ENCODE measurements around the gene CACNA1G.

Gene CACNA1G

DNA sequence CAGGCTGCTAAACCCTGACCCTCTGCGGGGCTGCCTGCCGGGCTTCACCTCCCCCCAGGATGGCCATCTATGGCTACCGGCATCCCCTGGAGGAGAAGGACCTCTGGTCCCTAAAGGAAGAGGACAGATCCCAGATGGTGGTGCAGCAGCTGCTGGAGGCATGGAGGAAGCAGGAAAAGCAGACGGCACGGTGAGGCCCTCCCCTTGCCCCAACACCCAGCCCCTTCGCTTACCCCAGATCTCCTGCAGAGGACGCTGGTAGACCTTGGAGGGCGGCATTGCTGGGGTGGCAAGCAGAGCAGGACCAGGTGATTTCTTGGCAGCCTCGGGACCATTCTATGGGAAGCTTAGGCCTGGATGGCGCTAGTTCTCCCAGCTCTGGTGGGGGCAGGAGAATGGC lies 98.7 kb downstream of the CACNA1G start:
- no peak for DNase-seq

- DNase-seq, result no peak
These were observed 99.7 kb downstream of the CACNA1G start for GRCh38 chr17:50660042-50660886.

DNA sequence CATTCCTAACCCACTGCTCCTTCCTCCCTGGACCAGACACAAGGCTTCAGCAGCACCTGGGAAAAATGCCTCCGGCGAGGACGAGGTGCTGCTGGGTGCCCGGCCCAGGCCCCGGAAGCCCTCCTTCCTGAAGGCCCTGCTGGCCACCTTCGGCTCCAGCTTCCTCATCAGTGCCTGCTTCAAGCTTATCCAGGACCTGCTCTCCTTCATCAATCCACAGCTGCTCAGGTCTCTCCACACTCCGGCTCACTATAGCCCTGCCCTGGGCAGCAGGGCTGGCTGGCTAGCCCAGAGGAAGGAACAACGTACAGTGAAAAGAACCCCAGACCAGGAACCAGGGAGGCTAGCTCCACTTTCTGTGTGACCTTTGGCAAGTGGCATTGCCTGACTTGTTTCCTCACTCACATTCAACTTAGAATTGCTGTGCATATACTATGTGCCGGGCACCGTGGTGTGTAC lies 100.4 kb downstream of the CACNA1G start:
- DNase-seq, result no peak

GRCh38 chr17:50661348-50661747 lies 100.8 kb downstream of the CACNA1G start:
- DNase-seq, result no peak

GRCh38 chr17:50661795-50662391 lies 101.4 kb downstream of the CACNA1G start:
- no peak for DNase-seq

DNA sequence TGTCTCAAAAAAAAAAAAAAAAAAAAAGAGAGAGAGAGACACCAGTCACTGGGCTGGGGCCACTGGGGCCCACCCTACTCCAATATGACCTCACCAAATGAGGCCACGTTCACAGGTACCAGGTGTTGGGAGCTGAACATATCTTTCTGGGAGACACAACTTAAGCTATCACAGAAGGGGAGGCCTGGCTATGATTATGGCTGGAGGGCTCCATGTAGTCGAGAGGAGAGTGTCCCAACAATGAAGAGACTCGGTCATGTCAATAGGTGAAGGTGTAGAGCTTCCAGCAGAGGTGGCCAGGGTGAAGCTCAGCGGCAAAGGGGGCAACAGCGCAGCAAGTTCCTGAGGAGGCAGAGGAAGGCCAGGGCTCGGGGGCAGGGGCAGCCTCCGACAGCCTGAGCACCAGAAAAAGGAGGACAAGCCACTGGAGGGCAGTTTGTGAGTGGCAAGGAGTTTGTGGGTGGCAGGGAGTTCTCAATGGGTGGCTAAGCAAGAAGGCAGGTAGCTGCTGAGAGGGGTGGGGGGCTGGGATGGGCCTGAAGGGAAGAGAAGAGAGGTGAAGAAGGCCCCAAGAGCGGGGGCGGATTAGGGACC lies 102.2 kb downstream of the CACNA1G start:
- no peak for DNase-seq

- DNase-seq, result no peak
These were observed 103.4 kb downstream of the CACNA1G start for GRCh38 chr17:50663812-50664374.

DNA sequence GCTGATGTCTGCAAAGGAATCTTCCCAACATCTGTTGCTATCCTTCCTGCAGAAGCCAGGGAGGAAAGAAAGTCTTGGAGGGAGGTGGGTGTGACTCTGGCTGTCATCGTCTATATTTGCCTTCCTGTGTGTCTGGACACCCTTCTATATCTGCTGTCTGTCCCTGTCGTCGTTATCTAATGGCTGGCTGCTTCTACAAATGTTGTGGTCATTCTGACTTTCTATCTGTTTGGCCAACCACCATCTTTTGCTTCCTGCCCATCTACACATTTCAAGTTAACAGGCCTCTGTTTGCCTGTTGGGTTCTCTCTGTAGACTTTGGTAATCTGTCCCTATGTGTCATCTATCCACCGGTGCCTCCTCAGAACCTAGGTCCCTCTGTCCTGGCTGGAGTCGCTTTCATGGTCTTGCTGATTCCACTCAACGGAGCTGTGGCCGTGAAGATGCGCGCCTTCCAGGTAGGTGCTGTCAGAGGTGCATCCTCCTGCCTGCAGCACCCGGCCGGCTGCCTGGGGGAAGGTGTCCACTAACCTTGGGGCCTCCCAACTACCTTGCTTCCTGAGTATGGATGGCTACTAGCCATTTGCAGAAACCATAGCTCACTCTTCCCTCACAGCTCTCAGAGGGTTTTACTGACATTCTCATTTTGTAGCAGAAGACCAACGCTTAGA lies 104.4 kb downstream of the CACNA1G start:
- DNase-seq, result no peak

DNA sequence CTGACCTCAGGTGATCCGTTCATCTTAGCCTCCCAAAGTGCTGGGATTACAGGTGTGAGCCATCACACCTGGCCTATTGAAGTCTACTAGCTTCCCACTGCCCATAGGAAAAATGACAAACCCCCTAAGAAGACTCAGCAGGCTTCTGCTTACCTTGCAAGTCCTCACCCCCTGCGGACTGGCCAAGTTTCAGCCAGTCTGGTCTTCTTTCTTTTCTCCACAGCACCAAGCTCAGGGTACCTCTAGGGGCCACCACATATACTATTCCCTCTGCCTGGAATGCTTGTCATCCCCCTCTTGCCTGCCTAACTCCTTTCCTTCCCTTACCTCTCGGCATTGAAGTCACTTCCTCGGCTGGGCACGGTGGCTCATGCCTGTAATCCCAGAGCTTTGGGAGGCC lies 105.3 kb downstream of the CACNA1G start:
- no peak for DNase-seq

DNA sequence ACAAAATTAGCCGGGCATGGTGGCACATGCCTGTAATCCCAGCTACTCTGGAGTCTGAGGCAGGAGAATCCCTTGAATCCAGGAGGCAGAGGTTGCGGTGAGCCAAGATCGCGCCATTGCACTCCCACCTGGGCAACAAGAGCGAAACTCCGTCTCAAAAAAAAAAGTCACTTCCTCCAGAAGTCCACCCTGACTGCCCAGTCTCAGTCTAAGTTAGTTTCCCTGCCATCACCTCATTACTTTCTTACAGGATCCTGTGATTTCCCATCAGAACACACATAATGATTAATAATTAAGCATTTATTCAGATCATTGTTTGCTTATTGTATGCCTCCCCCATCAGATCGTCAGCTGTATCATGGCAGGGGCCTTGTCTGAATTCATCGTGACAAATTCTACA lies 105.8 kb downstream of the CACNA1G start:
- no peak for DNase-seq

GRCh38 chr17:50667259-50668024 lies 106.9 kb downstream of the CACNA1G start:
- no peak for DNase-seq

DNA sequence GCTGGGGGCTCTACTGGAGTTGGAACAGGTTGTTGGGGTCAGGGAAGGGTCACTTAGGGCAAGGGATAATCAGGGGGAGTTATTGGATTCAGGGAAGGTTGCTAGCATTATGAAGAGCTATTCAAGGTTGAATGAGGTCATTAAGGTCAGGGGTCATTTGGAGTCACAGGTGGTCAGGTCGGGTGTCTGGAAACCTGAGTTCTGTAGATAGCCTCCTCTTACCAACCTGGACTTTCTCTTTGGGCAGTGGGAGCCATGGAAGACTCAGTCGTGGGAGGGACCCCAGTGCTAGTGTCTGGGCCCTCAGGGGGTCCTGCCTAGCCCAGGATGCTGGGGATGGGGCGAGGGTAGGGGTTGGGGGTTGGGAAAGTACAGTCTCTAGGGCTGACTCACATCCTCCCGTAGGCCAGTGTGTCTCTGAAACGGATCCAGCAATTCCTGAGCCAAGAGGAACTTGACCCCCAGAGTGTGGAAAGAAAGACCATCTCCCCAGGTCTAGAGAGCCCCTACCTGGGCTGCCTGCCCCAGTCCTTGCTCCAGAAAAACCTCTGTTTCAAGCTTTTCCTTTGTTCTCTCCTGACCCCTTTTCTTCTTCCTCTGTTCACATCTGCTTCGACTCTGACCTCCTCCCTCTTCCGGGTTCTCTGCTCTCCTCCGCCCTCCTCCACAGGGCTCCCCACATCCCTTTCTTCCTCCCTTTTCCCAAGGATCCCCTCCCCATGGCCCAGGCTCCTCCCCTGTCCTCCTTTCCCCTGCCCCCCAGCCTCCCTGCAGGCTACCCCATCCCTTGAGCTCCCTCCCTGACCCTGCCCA lies 107.7 kb downstream of the CACNA1G start:
- no peak for DNase-seq

- no peak for DNase-seq
These were observed 108.5 kb downstream of the CACNA1G start for GRCh38 chr17:50668838-50669581.

DNA sequence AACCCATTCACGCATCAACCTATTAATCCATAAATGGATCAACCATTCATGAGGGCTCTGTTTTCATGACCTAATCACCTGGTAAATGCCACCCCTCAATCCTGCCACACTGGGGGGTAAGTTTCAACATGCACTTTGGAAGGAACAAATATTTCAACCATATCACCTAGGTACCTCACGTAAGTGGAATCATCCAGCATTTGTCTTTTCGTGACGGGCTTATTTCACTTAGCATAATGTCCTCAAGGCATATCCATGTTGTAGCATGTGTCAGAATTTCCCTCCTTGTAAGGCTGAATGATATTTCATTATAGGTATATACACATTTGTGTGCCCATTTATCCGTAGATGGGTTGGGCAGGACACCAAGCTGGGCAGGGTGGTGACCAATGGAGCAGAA lies 111.6 kb downstream of the CACNA1G start:
- no peak for DNase-seq

DNA sequence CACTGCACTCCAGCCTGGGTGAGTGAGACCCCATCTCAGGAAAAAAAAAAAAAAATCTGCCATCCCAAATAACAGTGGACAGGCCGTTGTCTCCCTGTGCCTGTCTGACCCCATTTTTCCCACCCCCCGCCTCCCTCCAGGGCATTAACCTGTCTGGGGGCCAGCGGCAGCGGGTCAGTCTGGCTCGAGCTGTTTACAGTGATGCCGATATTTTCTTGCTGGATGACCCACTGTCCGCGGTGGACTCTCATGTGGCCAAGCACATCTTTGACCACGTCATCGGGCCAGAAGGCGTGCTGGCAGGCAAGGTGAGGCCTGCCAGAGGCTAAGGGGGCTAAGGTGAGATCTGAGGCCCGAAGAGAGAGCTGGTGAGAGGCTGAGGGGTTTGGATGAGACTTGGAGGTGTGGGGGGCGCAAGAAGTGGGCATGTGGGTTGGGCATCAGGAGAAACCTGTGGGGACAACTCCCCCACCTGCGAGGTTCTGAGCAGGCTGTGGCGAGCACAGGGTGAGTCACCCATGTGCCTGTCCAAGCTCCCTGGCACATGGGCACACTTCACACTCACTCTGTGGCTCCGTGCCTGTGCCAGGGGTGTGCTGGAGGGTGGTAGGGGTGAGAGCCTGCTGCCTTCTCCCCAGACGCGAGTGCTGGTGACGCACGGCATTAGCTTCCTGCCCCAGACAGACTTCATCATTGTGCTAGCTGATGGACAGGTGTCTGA lies 112.5 kb downstream of the CACNA1G start:
- DNase-seq, result no peak

DNA sequence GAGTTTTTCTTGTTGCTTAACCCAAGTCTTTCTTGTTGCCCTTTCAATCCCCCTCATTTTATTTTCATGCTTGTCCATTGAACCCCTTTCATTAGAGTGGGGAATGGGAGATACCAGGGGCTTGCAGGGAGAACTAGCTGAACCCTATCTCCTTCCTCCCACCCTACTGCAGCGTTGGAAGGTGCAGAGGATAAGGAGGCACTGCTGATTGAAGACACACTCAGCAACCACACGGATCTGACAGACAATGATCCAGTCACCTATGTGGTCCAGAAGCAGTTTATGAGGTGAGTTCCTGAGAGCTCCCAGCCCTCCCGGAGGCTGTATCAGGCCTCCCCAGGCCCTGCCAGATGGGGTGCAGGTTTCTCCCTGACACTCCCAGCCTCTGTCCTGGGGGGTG lies 114.7 kb downstream of the CACNA1G start:
- no peak for DNase-seq

- DNase-seq, result no peak
These were observed 115.1 kb downstream of the CACNA1G start for GRCh38 chr17:50675627-50676026.

GRCh38 chr17:50676065-50676975 lies 115.8 kb downstream of the CACNA1G start:
- no peak for DNase-seq
